ENCODE measurements around the gene KIF15. TPM values are rescaled to one million over a fixed set of nuclear protein-coding genes. Genes with fewer than 3 reads are reported as not detected.

Gene KIF15, protein sequence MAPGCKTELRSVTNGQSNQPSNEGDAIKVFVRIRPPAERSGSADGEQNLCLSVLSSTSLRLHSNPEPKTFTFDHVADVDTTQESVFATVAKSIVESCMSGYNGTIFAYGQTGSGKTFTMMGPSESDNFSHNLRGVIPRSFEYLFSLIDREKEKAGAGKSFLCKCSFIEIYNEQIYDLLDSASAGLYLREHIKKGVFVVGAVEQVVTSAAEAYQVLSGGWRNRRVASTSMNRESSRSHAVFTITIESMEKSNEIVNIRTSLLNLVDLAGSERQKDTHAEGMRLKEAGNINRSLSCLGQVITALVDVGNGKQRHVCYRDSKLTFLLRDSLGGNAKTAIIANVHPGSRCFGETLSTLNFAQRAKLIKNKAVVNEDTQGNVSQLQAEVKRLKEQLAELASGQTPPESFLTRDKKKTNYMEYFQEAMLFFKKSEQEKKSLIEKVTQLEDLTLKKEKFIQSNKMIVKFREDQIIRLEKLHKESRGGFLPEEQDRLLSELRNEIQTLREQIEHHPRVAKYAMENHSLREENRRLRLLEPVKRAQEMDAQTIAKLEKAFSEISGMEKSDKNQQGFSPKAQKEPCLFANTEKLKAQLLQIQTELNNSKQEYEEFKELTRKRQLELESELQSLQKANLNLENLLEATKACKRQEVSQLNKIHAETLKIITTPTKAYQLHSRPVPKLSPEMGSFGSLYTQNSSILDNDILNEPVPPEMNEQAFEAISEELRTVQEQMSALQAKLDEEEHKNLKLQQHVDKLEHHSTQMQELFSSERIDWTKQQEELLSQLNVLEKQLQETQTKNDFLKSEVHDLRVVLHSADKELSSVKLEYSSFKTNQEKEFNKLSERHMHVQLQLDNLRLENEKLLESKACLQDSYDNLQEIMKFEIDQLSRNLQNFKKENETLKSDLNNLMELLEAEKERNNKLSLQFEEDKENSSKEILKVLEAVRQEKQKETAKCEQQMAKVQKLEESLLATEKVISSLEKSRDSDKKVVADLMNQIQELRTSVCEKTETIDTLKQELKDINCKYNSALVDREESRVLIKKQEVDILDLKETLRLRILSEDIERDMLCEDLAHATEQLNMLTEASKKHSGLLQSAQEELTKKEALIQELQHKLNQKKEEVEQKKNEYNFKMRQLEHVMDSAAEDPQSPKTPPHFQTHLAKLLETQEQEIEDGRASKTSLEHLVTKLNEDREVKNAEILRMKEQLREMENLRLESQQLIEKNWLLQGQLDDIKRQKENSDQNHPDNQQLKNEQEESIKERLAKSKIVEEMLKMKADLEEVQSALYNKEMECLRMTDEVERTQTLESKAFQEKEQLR (N-terminal part only)
- 2.6 TPM for polyA plus RNA-seq (2013)

DNA sequence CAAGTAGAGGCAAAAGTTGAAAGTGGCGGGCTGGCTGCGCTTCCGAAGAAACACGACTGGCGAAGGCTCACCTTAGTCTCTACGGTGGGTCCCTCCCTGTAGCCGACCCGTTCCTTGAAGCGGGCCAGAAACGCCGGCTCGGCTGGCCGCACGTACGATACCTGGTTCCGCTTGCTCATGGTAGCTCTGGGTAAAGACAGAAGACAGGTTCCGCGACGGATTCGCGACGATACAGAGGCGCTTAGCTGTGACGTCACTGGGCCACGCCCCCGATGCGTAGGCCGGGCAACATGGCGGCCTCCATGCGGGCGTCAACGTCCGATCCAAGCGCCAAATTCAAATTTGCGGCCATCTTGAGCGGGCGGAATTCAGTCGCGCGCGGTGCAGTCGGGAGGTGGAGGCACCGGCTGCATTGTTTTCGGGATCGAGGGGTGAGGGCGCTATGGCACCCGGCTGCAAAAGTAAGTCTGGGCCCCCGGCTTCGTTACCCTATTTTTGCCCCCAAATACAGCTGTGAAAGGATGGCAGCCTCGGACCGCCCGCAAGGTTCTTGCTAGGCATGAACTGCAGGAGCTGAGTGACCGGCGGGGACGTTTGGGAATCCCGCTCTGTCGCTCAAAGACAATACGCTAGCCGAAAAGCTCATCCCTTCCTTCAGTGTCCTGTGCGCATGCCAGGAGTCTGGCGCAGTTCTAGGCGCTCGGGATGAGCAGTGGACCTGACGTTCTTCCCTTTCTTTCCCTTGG lies at the start of gene KIF15, which contains the start of gene KIAA1143:
TSS of gene KIF15 (plus strand) at position 371 of the 746 bp plus-strand sequence. CDS start at position 443, 72 bp downstream.
TSS of gene KIAA1143 (minus strand) at position 196 of the 746 bp plus-strand sequence. CDS start at position 179, 17 bp downstream.
- CTCF ChIA-PET = no interaction called here
- H3K9me3 ChIP-seq (ENCODE audit: control extremely low read depth in 1 of 5, control insufficient read depth in 4 of 5, insufficient read depth in 2 of 5, low read depth in 1 of 5, low read length in 4 of 5) = peaks cover 9 to 48% (median 37%) of the 10 kb centered on the region in 5 experiments
- no peaks in the 10 kb centered on the region for H3K27me3 ChIP-seq (replicated peaks in 2 of 5; ENCODE audit: control insufficient read depth in 4 of 5, insufficient read depth in 5 of 5, low read length in 4 of 5)
- 0% methylated on average over 63 of the region's 64 CpGs for WGBS (ENCODE audit: insufficient coverage)
- peak; percentile 97 to 99 (median 98) for DNase-seq
- POLR2A ChIA-PET = no interaction called here
- peaks cover 8 to 42% (median 26%) of the 10 kb centered on the region in 4 experiments for H3K36me3 ChIP-seq (ENCODE audit: control insufficient read depth in 4 of 4, insufficient read depth in 4 of 4, low read length in 3 of 4)
- H3K27ac ChIP-seq (ENCODE audit: insufficient read depth in 1 of 2, low read depth in 1 of 2, low read length in 2 of 2, poor library complexity in 1 of 2, severe bottlenecking in 2 of 2) = peak within 1 kb of the TSS; percentile 85 to 92
- H3K4me1 ChIP-seq (ENCODE audit: control extremely low read depth in 1 of 4, control insufficient read depth in 4 of 4, insufficient read depth in 4 of 4, low read length in 3 of 4) = peaks cover 3 to 18% (median 8%) of the 10 kb centered on the region in 4 experiments
- H3K4me3 ChIP-seq (ENCODE audit: control insufficient read depth in 1 of 7, extremely low read depth in 1 of 7, insufficient read depth in 4 of 7, low read depth in 2 of 7, low read length in 6 of 7) = peak within 1 kb of the TSS; percentile 87 to 100 (median 97)

DNA sequence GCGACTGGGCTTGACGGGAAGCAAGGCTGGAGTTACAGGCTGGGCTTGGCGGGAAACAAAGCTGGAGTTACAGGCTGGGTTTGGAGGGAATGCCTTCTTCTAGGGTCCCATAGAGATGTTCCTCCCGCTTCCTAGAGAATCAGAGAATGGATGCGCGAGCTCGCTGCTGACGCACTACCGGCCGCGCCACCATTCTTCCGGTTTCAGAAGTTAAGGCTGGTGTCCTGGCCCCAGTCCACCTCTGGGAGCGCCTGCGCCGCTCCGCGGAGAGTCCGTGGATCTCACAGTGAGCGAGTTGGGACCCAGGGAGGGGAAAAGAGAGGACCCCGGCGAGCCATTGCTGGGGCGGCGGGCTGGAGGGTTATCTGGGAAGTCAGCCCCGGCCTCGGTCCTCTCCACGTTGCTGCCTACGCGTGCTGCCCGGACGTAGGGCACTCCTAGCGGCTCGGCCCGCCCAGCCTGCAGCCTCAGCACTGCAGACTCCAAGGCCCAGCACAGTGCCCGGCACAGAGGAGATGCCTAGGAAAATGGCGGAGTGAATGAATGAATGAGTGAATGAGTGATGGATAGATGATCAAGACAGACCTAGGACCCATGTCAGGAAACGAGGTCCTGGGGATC lies 49.0 kb upstream of the KIF15 start, which contains the start of gene ZNF502:
TSS of gene ZNF502 (plus strand) at position 206 of the 621 bp plus-strand sequence. CDS start 7,602 bp downstream, outside the sequence.
- Histone ChIP-seq H3K27me3 (replicated peaks in 2 of 5; ENCODE audit: control insufficient read depth in 4 of 5, insufficient read depth in 5 of 5, low read length in 4 of 5) (no peaks in the 10 kb centered on the region), H3K4me3 (ENCODE audit: control insufficient read depth in 1 of 7, extremely low read depth in 1 of 7, insufficient read depth in 4 of 7, low read depth in 2 of 7, low read length in 6 of 7) (peak within 1 kb of the TSS; percentile 69 to 95 (median 84)), H3K4me1 (ENCODE audit: control extremely low read depth in 1 of 4, control insufficient read depth in 4 of 4, insufficient read depth in 4 of 4, low read length in 3 of 4) (peaks cover 0 to 7% (median 0%) of the 10 kb centered on the region in 4 experiments), H3K36me3 (ENCODE audit: control insufficient read depth in 4 of 4, insufficient read depth in 4 of 4, low read length in 3 of 4) (peaks cover 0 to 16% (median 3%) of the 10 kb centered on the region in 4 experiments), H3K9me3 (ENCODE audit: control extremely low read depth in 1 of 5, control insufficient read depth in 4 of 5, insufficient read depth in 2 of 5, low read depth in 1 of 5, low read length in 4 of 5) (peaks cover 3 to 60% (median 49%) of the 10 kb centered on the region in 5 experiments), H3K27ac (ENCODE audit: insufficient read depth in 1 of 2, low read depth in 1 of 2, low read length in 2 of 2, poor library complexity in 1 of 2, severe bottlenecking in 2 of 2) (peak within 1 kb of the TSS; percentile 37 to 74)
- ChIA-PET CTCF (interaction anchor here (0.6 to 1.2 kb wide), 2 partner anchors 17 to 67 kb away, joined by 3 to 4 read pairs; partner anchors contain the start of gene ZNF501), POLR2A (no interaction called here)
- WGBS (ENCODE audit: insufficient coverage) = 2% methylated on average over 36 of the region's 36 CpGs
- DNase-seq = peak; percentile 89 to 95 (median 94)

DNA sequence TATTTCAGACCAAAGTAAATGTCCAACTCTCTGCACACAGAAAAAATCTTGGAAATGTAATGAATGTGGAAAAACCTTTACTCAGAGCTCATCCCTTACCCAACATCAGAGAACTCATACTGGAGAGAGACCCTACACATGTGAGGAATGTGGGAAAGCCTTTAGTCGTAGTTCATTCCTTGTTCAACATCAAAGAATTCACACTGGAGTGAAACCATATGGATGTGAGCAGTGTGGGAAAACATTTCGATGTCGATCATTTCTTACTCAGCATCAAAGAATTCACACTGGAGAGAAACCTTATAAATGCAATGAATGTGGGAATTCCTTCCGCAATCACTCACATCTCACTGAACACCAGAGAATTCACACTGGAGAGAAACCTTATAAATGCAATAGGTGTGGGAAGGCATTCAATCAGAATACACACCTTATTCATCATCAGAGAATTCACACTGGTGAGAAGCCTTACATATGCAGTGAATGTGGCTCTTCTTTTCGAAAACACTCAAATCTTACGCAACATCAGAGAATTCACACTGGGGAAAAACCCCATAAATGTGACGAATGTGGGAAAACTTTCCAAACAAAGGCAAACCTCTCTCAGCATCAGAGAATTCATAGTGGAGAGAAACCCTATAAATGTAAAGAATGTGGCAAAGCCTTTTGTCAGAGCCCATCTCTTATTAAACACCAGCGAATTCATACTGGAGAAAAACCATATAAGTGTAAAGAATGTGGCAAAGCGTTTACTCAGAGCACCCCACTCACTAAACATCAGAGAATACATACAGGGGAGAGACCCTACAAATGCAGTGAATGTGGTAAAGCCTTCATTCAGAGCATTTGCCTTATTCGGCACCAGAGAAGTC lies 40.1 kb upstream of the KIF15 start:
- DNase-seq = no peak
- Histone ChIP-seq H3K4me3 (ENCODE audit: control insufficient read depth in 1 of 7, extremely low read depth in 1 of 7, insufficient read depth in 4 of 7, low read depth in 2 of 7, low read length in 6 of 7) (peak overlapping the region in 1 of 7 experiments; percentile 22), H3K27ac (ENCODE audit: insufficient read depth in 1 of 2, low read depth in 1 of 2, low read length in 2 of 2, poor library complexity in 1 of 2, severe bottlenecking in 2 of 2) (no peak overlapping the region), H3K36me3 (ENCODE audit: control insufficient read depth in 4 of 4, insufficient read depth in 4 of 4, low read length in 3 of 4) (peaks cover 25 to 58% (median 34%) of the 10 kb centered on the region in 4 experiments), H3K9me3 (ENCODE audit: control extremely low read depth in 1 of 5, control insufficient read depth in 4 of 5, insufficient read depth in 2 of 5, low read depth in 1 of 5, low read length in 4 of 5) (peaks cover 14 to 93% (median 62%) of the 10 kb centered on the region in 5 experiments), H3K4me1 (ENCODE audit: control extremely low read depth in 1 of 4, control insufficient read depth in 4 of 4, insufficient read depth in 4 of 4, low read length in 3 of 4) (no peaks in the 10 kb centered on the region), H3K27me3 (replicated peaks in 2 of 5; ENCODE audit: control insufficient read depth in 4 of 5, insufficient read depth in 5 of 5, low read length in 4 of 5) (no peaks in the 10 kb centered on the region)
- 100% methylated on average over 1 of the region's 10 CpGs for WGBS (ENCODE audit: insufficient coverage)
- CTCF ChIA-PET = no interaction called here
- POLR2A ChIA-PET = interaction anchor here (0.6 kb wide), 1 partner anchor 46 kb away, joined by 3 read pairs; no protein-coding TSS in a partner anchor

DNA sequence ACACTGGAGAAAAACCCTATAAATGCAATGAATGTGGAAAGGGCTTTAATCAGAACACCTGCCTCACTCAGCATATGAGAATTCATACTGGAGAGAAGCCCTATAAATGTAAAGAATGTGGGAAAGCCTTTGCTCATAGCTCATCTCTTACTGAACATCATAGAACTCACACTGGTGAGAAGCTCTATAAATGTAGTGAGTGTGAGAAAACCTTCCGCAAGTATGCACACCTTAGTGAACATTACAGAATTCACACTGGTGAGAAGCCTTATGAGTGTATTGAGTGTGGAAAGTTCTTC lies 39.5 kb upstream of the KIF15 start:
- peaks cover 25 to 58% (median 33%) of the 10 kb centered on the region in 4 experiments for H3K36me3 ChIP-seq (ENCODE audit: control insufficient read depth in 4 of 4, insufficient read depth in 4 of 4, low read length in 3 of 4)
- CTCF ChIA-PET = no interaction called here
- no CpG with 5 or more reads among the region's 1 CpG for WGBS (ENCODE audit: insufficient coverage)

DNA sequence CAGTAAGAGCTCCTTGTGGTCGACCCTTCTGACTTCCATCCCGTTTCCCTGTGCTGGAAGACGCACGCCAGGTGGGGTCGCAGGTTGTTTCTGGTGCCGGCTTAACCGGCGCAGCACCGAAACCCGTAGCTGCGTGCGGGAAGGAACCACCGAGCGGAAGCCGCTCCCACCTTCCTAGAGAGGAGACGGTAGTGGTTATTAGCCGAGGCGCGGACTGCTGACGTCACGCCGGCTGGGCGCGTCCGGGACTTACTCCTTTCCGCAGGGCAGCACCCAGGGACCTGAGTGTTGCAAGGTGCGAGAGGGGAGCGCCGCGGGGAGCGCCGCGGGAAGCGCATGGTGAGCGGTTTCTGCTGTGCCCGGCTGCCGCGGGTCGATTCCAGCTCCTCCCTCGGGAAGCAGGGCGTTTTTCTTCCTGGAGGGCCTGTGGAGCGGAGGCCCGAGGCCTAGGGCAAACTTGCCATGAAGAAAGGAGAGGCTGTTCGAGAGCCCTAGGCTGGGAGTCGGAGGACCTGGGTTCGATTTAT lies 32.1 kb upstream of the KIF15 start, which contains the start of gene ZNF501:
TSS of gene ZNF501 (plus strand) at position 252 of the 527 bp plus-strand sequence. CDS start 4,787 bp downstream, outside the sequence.
- no peaks in the 10 kb centered on the region for H3K27me3 ChIP-seq (replicated peaks in 2 of 5; ENCODE audit: control insufficient read depth in 4 of 5, insufficient read depth in 5 of 5, low read length in 4 of 5)
- CTCF ChIA-PET = interaction anchor here (0.7 to 1.4 kb wide), 4 partner anchors 11 to 196 kb away, joined by 3 to 5 read pairs (median 4); partner anchors contain the start of gene ZNF502
- WGBS (ENCODE audit: insufficient coverage) = under 1% methylated on average over 45 of the region's 46 CpGs
- H3K4me1 ChIP-seq (ENCODE audit: control extremely low read depth in 1 of 4, control insufficient read depth in 4 of 4, insufficient read depth in 4 of 4, low read length in 3 of 4) = peaks cover 0 to 8% (median 2%) of the 10 kb centered on the region in 4 experiments
- peaks cover 9 to 40% (median 22%) of the 10 kb centered on the region in 4 experiments for H3K36me3 ChIP-seq (ENCODE audit: control insufficient read depth in 4 of 4, insufficient read depth in 4 of 4, low read length in 3 of 4)
- peak within 1 kb of the TSS; percentile 52 to 77 for H3K27ac ChIP-seq (ENCODE audit: insufficient read depth in 1 of 2, low read depth in 1 of 2, low read length in 2 of 2, poor library complexity in 1 of 2, severe bottlenecking in 2 of 2)
- H3K9me3 ChIP-seq (ENCODE audit: control extremely low read depth in 1 of 5, control insufficient read depth in 4 of 5, insufficient read depth in 2 of 5, low read depth in 1 of 5, low read length in 4 of 5) = peaks cover 27 to 83% (median 53%) of the 10 kb centered on the region in 5 experiments
- DNase-seq = peak; percentile 93 to 96 (median 96)
- POLR2A ChIA-PET = no interaction called here
- peak within 1 kb of the TSS; percentile 62 to 93 (median 81) for H3K4me3 ChIP-seq (ENCODE audit: control insufficient read depth in 1 of 7, extremely low read depth in 1 of 7, insufficient read depth in 4 of 7, low read depth in 2 of 7, low read length in 6 of 7)

More for the DNA sequence above, 39.5 kb upstream of the KIF15 start:
- Histone ChIP-seq H3K27me3 (replicated peaks in 2 of 5; ENCODE audit: control insufficient read depth in 4 of 5, insufficient read depth in 5 of 5, low read length in 4 of 5) (no peaks in the 10 kb centered on the region), H3K27ac (ENCODE audit: insufficient read depth in 1 of 2, low read depth in 1 of 2, low read length in 2 of 2, poor library complexity in 1 of 2, severe bottlenecking in 2 of 2) (no peak overlapping the region), H3K4me3 (ENCODE audit: control insufficient read depth in 1 of 7, extremely low read depth in 1 of 7, insufficient read depth in 4 of 7, low read depth in 2 of 7, low read length in 6 of 7) (peak overlapping the region in 1 of 7 experiments; percentile 22), H3K9me3 (ENCODE audit: control extremely low read depth in 1 of 5, control insufficient read depth in 4 of 5, insufficient read depth in 2 of 5, low read depth in 1 of 5, low read length in 4 of 5) (peaks cover 12 to 94% (median 62%) of the 10 kb centered on the region in 5 experiments), H3K4me1 (ENCODE audit: control extremely low read depth in 1 of 4, control insufficient read depth in 4 of 4, insufficient read depth in 4 of 4, low read length in 3 of 4) (no peaks in the 10 kb centered on the region)
- no peak for DNase-seq
- POLR2A ChIA-PET = no interaction called here

Measured in common myeloid progenitor, CD34-positive (primary cell).